Measurements from ENCODE around the gene EHMT1. TPM values are rescaled to one million over a fixed set of nuclear protein-coding genes. Genes with fewer than 3 reads are reported as not detected.
"Not testable (repeated sequence)": the region's sequence is repeated elsewhere in the genome, so short reads cannot be mapped to it uniquely, and the experiment has no call there.

Gene EHMT1
- total RNA-seq, 1 donor from 2014 or later: 162 TPM

- Mint-ChIP-seq H3K4me3 (ENCODE audit: unreplicated experiment) (no peak overlapping the region), H3K27me3 (ENCODE audit: unreplicated experiment) (peaks cover 19% of the 10 kb centered on the region), H3K9me3 (ENCODE audit: unreplicated experiment) (peaks cover 8% of the 10 kb centered on the region), H3K4me1 (ENCODE audit: low read depth, unreplicated experiment) (peaks cover 17% of the 10 kb centered on the region), H3K36me3 (ENCODE audit: unreplicated experiment) (peaks cover 6% of the 10 kb centered on the region), H3K27ac (ENCODE audit: unreplicated experiment) (no peak overlapping the region)
- DNase-seq: no peak
- TF ChIP-seq, protein P1, sequence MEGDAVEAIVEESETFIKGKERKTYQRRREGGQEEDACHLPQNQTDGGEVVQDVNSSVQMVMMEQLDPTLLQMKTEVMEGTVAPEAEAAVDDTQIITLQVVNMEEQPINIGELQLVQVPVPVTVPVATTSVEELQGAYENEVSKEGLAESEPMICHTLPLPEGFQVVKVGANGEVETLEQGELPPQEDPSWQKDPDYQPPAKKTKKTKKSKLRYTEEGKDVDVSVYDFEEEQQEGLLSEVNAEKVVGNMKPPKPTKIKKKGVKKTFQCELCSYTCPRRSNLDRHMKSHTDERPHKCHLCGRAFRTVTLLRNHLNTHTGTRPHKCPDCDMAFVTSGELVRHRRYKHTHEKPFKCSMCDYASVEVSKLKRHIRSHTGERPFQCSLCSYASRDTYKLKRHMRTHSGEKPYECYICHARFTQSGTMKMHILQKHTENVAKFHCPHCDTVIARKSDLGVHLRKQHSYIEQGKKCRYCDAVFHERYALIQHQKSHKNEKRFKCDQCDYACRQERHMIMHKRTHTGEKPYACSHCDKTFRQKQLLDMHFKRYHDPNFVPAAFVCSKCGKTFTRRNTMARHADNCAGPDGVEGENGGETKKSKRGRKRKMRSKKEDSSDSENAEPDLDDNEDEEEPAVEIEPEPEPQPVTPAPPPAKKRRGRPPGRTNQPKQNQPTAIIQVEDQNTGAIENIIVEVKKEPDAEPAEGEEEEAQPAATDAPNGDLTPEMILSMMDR (IDR thresholded peaks at IDR 0.05; ENCODE audit: partially characterized antibody, unreplicated experiment): no peak
Observed at GRCh38 chr9:137875354-137875753, 256.5 kb downstream of the EHMT1 start.

GRCh38 chr9:137875846-137876245 is 257.0 kb downstream of the EHMT1 start:
- Mint-ChIP-seq H3K27ac (ENCODE audit: unreplicated experiment) (no peak overlapping the region), H3K9me3 (ENCODE audit: unreplicated experiment) (peaks cover 8% of the 10 kb centered on the region), H3K27me3 (ENCODE audit: unreplicated experiment) (peaks cover 17% of the 10 kb centered on the region), H3K36me3 (ENCODE audit: unreplicated experiment) (peaks cover 6% of the 10 kb centered on the region), H3K4me3 (ENCODE audit: unreplicated experiment) (peak overlapping the region; percentile 2), H3K4me1 (ENCODE audit: low read depth, unreplicated experiment) (peaks cover 17% of the 10 kb centered on the region)
- DNase-seq: no peak
- TF ChIP-seq, protein P1 (IDR thresholded peaks at IDR 0.05; ENCODE audit: partially characterized antibody, unreplicated experiment): no peak

- Mint-ChIP-seq H3K9me3 (ENCODE audit: unreplicated experiment) (peaks cover 8% of the 10 kb centered on the region), H3K4me3 (ENCODE audit: unreplicated experiment) (peak overlapping the region; percentile 2), H3K27ac (ENCODE audit: unreplicated experiment) (peak overlapping the region; percentile 30), H3K4me1 (ENCODE audit: low read depth, unreplicated experiment) (peaks cover 17% of the 10 kb centered on the region), H3K36me3 (ENCODE audit: unreplicated experiment) (peaks cover 6% of the 10 kb centered on the region), H3K27me3 (ENCODE audit: unreplicated experiment) (peaks cover 17% of the 10 kb centered on the region)
- DNase-seq: no peak
- TF ChIP-seq, protein P1 (IDR thresholded peaks at IDR 0.05; ENCODE audit: partially characterized antibody, unreplicated experiment): no peak
Observed at GRCh38 chr9:137876269-137876668, 257.5 kb downstream of the EHMT1 start.

GRCh38 chr9:137876781-137877386 is 258.1 kb downstream of the EHMT1 start:
- H3K4me3 Mint-ChIP-seq (ENCODE audit: unreplicated experiment): no peak overlapping the region
- no peak for DNase-seq
- TF ChIP-seq, protein P1 (IDR thresholded peaks at IDR 0.05; ENCODE audit: partially characterized antibody, unreplicated experiment): no peak

DNA sequence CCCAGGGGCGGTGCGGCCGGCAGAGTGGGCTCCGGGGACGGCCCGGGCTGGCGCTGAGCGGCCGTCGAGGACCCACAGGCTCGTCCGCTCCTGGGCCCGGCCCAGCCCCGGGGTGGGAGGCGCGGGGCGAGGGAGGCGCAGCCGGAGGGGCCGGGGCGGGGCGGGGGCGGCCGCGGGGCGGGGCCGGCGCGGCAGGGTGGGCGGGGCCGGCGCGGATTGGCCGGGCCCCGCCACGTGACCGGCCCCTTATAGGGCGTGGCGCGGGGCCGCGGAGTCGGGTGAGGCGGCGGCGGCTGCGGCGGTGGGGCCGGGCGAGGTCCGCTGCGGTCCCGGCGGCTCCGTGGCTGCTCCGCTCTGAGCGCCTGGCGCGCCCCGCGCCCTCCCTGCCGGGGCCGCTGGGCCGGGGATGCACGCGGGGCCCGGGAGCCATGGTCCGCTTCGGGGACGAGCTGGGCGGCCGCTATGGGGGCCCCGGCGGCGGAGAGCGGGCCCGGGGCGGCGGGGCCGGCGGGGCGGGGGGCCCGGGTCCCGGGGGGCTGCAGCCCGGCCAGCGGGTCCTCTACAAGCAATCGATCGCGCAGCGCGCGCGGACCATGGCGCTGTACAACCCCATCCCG is 258.8 kb downstream of the EHMT1 start, which contains the start of gene CACNA1B:
CACNA1B (plus strand) TSS at position 277 of the 617 bp plus-strand sequence; CDS start at position 429, 152 bp downstream.
- Mint-ChIP-seq H3K36me3 (ENCODE audit: unreplicated experiment) (peaks cover 10% of the 10 kb centered on the region), H3K27me3 (ENCODE audit: unreplicated experiment) (peaks cover 20% of the 10 kb centered on the region)
- not testable (repeated sequence) for H3K4me3 Mint-ChIP-seq (ENCODE audit: unreplicated experiment)

More at GRCh38 chr9:137876781-137877386, 258.1 kb downstream of the EHMT1 start:
- Mint-ChIP-seq H3K9me3 (ENCODE audit: unreplicated experiment) (peaks cover 8% of the 10 kb centered on the region), H3K27me3 (ENCODE audit: unreplicated experiment) (peaks cover 20% of the 10 kb centered on the region), H3K36me3 (ENCODE audit: unreplicated experiment) (peaks cover 9% of the 10 kb centered on the region), H3K4me1 (ENCODE audit: low read depth, unreplicated experiment) (peaks cover 20% of the 10 kb centered on the region), H3K27ac (ENCODE audit: unreplicated experiment) (no peak overlapping the region)

More for the DNA sequence above, 258.8 kb downstream of the EHMT1 start, which contains the start of gene CACNA1B:
- not testable (repeated sequence) for H3K9me3 Mint-ChIP-seq (ENCODE audit: unreplicated experiment); H3K27ac Mint-ChIP-seq (ENCODE audit: unreplicated experiment)
- peak; percentile 80 for DNase-seq
- H3K4me1 Mint-ChIP-seq (ENCODE audit: low read depth, unreplicated experiment): peaks cover 20% of the 10 kb centered on the region
